Lower leg skin (tissue), 3 donors: ENCODE measurements around the gene SH2B3.

Source experiments
- CTCF ChIP-seq, 3 donors: fragments of 450-650 bp; IDR thresholded peaks; one replicate each; pipeline ENCODE4 v1.5.1; 2016; ENCODE audit warnings: antibody characterized with exemption in 3 of 3, mild to moderate bottlenecking in 3 of 3, moderate library complexity in 2 of 3
- POLR2A ChIP-seq, 2 donors: fragments of 450-650 bp; IDR thresholded peaks; one replicate each; pipeline ENCODE4 v1.6.1; 2016 to 2017; ENCODE audit warnings: antibody characterized with exemption in 2 of 2, mild to moderate bottlenecking in 1 of 2, moderate library complexity in 1 of 2

GRCh38 chr12:111390910-111391309 lies 14.8 kb upstream of the SH2B3 start:
- TF ChIP-seq CTCF (IDR thresholded peaks at IDR 0.05) = no peak
- TF ChIP-seq POLR2A (IDR thresholded peaks at IDR 0.05) = no peak
